Loucy (cell line): ENCODE measurements around the gene FAP.

ENCODE experiments used
- H2AFZ ChIP-seq: fragments of 200-600 bp; sonication (generic); 2 replicates; pipeline ENCODE4 v1.6.0; 2016; ENCODE audit warnings: antibody characterized with exemption, mild to moderate bottlenecking, low read length, moderate library complexity
- H3F3A ChIP-seq: fragments of 200-600 bp; 2 replicates; pipeline ENCODE4 v1.6.0; 2016; ENCODE audit warnings: antibody characterized with exemption, low read depth, mild to moderate bottlenecking
- H3K27me3 ChIP-seq: fragments of 200-600 bp; sonication (generic); 2 replicates; pipeline ENCODE4 v1.6.1; 2014; ENCODE audit warnings: low read length, mild to moderate bottlenecking; ENCODE audit not compliant: insufficient read depth, poor library complexity, severe bottlenecking
- H3K36me3 ChIP-seq: fragments of 200-600 bp; sonication (generic); 2 replicates; pipeline ENCODE4 v1.6.1; 2016; ENCODE audit warnings: low read length; ENCODE audit not compliant: insufficient read depth
- H3K4me1 ChIP-seq: fragments of 200-600 bp; sonication (generic); 2 replicates; pipeline ENCODE4 v1.5.1; 2014; ENCODE audit warnings: low read length, mild to moderate bottlenecking; ENCODE audit not compliant: insufficient read depth, poor library complexity, severe bottlenecking
- H3K4me2 ChIP-seq: fragments of 200-600 bp; sonication (generic); 2 replicates; pipeline ENCODE4 v1.6.0; 2014; ENCODE audit warnings: antibody characterized with exemption, low read length, low read depth, mild to moderate bottlenecking; ENCODE audit not compliant: poor library complexity, severe bottlenecking
- H3K4me3 ChIP-seq: fragments of 200-600 bp; sonication (generic); 2 replicates; pipeline ENCODE4 v1.5.1; 2014; ENCODE audit warnings: low read length, mild to moderate bottlenecking, mixed read lengths; ENCODE audit not compliant: poor library complexity, severe bottlenecking
- H3K79me2 ChIP-seq: fragments of 200-600 bp; sonication (generic); 2 replicates; pipeline ENCODE4 v1.6.1; 2014; ENCODE audit warnings: low read length; ENCODE audit not compliant: insufficient read depth
- H3K9ac ChIP-seq: fragments of 200-600 bp; sonication (generic); 2 replicates; pipeline ENCODE4 v1.6.0; 2014; ENCODE audit warnings: mild to moderate bottlenecking, low read depth, low read length, moderate library complexity; ENCODE audit not compliant: poor library complexity, severe bottlenecking
- H3K9me2 ChIP-seq: fragments of 200-600 bp; sonication (generic); replicated peaks from 2 replicates; pipeline ENCODE4 v1.6.1; 2016; ENCODE audit warnings: low read depth, low read length, mixed read lengths
- H3K9me3 ChIP-seq: fragments of 200-600 bp; sonication (generic); 2 replicates; pipeline ENCODE4 v1.6.1; 2014; ENCODE audit warnings: mild to moderate bottlenecking, antibody characterized with exemption, low read length, low read depth; ENCODE audit not compliant: insufficient read depth
- H4K20me1 ChIP-seq: fragments of 200-600 bp; sonication (generic); 2 replicates; pipeline ENCODE4 v1.6.0; 2014; ENCODE audit warnings: antibody characterized with exemption, low read length, mild to moderate bottlenecking; ENCODE audit not compliant: insufficient read depth, poor library complexity, severe bottlenecking
- CTCF ChIP-seq: fragments of 200-600 bp; sonication (generic); conservative IDR thresholded peaks from 2 replicates; pipeline ENCODE4 v1.5.1; 2014; ENCODE audit warnings: mild to moderate bottlenecking, antibody characterized with exemption, low read length
- EZH2phosphoT487 ChIP-seq: fragments of 200-600 bp; IDR thresholded peaks from 2 replicates; pipeline ENCODE4 v1.6.1; 2018; ENCODE audit warnings: antibody characterized with exemption, mild to moderate bottlenecking, moderate library complexity, borderline replicate concordance

FAP gene

GRCh38 chr2:162219426-162219825, 23.8 kb downstream of the FAP start:
- Histone ChIP-seq H3F3A (no peaks in the 10 kb centered on the region), H3K36me3 (no peaks in the 10 kb centered on the region), H3K9ac (no peak overlapping the region), H3K4me1 (no peaks in the 10 kb centered on the region), H2AFZ (no peak overlapping the region), H3K27me3 (no peaks in the 10 kb centered on the region), H3K4me3 (no peak overlapping the region), H3K4me2 (no peak overlapping the region), H3K9me3 (no peaks in the 10 kb centered on the region), H4K20me1 (no peaks in the 10 kb centered on the region), H3K9me2 (no peaks in the 10 kb centered on the region), H3K79me2 (no peaks in the 10 kb centered on the region)
- TF ChIP-seq CTCF (no peak), EZH2phosphoT487 (no peak)

- Histone ChIP-seq H3K27me3 (no peaks in the 10 kb centered on the region), H4K20me1 (no peaks in the 10 kb centered on the region)
- TF ChIP-seq CTCF: no peak
Measured at GRCh38 chr2:162217598-162217997, 25.6 kb downstream of the FAP start.

GRCh38 chr2:162215162-162215561, 28.1 kb downstream of the FAP start:
- no peaks in the 10 kb centered on the region for H3K9me2 ChIP-seq
- no peaks in the 10 kb centered on the region for H3K27me3 ChIP-seq
- H3K79me2 ChIP-seq: no peaks in the 10 kb centered on the region
- H3K9ac ChIP-seq: no peak overlapping the region
- no peaks in the 10 kb centered on the region for H3K36me3 ChIP-seq
- no peaks in the 10 kb centered on the region for H3K9me3 ChIP-seq
- no peak overlapping the region for H3K4me3 ChIP-seq
- no peak overlapping the region for H3K4me2 ChIP-seq
- no peaks in the 10 kb centered on the region for H3K4me1 ChIP-seq
- TF ChIP-seq CTCF: no peak
- no peak overlapping the region for H2AFZ ChIP-seq
- no peaks in the 10 kb centered on the region for H3F3A ChIP-seq
- H4K20me1 ChIP-seq: no peaks in the 10 kb centered on the region

More at GRCh38 chr2:162217598-162217997, 25.6 kb downstream of the FAP start:
- H3K9me2 ChIP-seq: no peaks in the 10 kb centered on the region
- H3K4me3 ChIP-seq: no peak overlapping the region
- H3K9me3 ChIP-seq: no peaks in the 10 kb centered on the region
- H3K36me3 ChIP-seq: no peaks in the 10 kb centered on the region
- no peak overlapping the region for H3K4me2 ChIP-seq
- H2AFZ ChIP-seq: no peak overlapping the region
- H3K79me2 ChIP-seq: no peaks in the 10 kb centered on the region
- H3K4me1 ChIP-seq: no peaks in the 10 kb centered on the region
- H3F3A ChIP-seq: no peaks in the 10 kb centered on the region
- H3K9ac ChIP-seq: no peak overlapping the region
